Thoracic aorta (tissue), 2 donors: ENCODE measurements around the gene POMGNT1. TPM values are rescaled to one million over a fixed set of nuclear protein-coding genes. Genes with fewer than 3 reads are reported as not detected.

Source experiments
- ATAC-seq: fragments of 150-250 bp; one replicate; pipeline ENCODE4 v1.8.0; 2017; ENCODE audit warnings: low read depth; ENCODE audit not compliant: insufficient number of reproducible peaks, low FRiP score
- DNase-seq: peaks from one replicate; pipeline ENCODE4 v3.0.0-alpha.2; 2020; ENCODE audit warnings: low spot score
- H3K27ac ChIP-seq, 2 donors: fragments of 200-600 bp; sonication (generic); 1 replicate in 1 of 2; 2 replicates in 1 of 2; pipeline ENCODE4 v1.5.1; 2016; ENCODE audit warnings: mild to moderate bottlenecking in 2 of 2, moderate library complexity in 2 of 2
- H3K27me3 ChIP-seq: fragments of 200-600 bp; sonication (generic); replicated peaks from 2 replicates; pipeline ENCODE4 v1.6.0; 2016; ENCODE audit warnings: mild to moderate bottlenecking; ENCODE audit not compliant: insufficient read depth
- H3K36me3 ChIP-seq: fragments of 200-600 bp; sonication (generic); one replicate; pipeline ENCODE4 v1.5.1; 2016
- H3K4me1 ChIP-seq, 2 donors: fragments of 200-600 bp; sonication (generic); 1 replicate in 1 of 2; 2 replicates in 1 of 2; pipeline versions ENCODE4 v1.5.1 to v1.6.0; 2016; ENCODE audit warnings: low read depth in 2 of 2, mild to moderate bottlenecking in 1 of 2; ENCODE audit not compliant: control insufficient read depth in 1 of 2
- H3K4me3 ChIP-seq: fragments of 200-600 bp; sonication (generic); 2 replicates; pipeline ENCODE4 v1.5.1; 2016; ENCODE audit warnings: mild to moderate bottlenecking
- H3K9me3 ChIP-seq: fragments of 200-600 bp; sonication (generic); 2 replicates; pipeline ENCODE4 v1.5.1; 2016
- total RNA-seq, 2 donors: library from RNA; depleted of rRNA; stranded (reverse); fragments of >200 nt; gene quantifications; one replicate each; pipeline versions ENCODE4 v1.1.0 to v1.2.3, GENCODE V29; 2016
- TF ChIP-seq, protein P1 (sequence below): fragments of 200-600 bp; sonication (generic); IDR thresholded peaks from one replicate; pipeline ENCODE4 v1.5.1; 2019; ENCODE audit warnings: antibody characterized with exemption

POMGNT1 gene
- total RNA-seq, 2 donors from 2014 or later = 53.8 to 66.9 TPM

DNA sequence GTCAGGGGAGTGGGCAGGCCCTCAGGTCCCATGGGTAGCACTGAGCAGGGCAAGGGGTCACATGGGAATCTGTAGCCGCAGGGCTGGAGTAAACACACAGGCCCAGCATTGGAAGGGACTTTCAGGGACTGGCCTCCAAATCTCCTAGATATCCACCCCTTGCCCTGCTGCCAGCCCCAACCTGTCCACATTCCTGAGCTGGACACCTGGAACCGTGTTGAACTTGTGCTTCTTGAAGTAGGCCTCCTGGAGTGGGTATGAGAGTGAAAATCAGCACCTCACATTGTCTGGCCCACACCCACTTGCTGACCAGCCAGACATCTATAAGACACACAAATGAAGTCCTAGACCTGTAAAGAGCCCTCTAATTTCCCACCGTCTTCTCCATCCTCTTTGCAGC is 7.7 kb downstream of the POMGNT1 start:
- Histone ChIP-seq H3K4me1 (peaks cover 0 to 4% of the 10 kb centered on the region in 2 donors), H3K27ac (peak overlapping the region in 1 of 2 donors; percentile 60), H3K36me3 (peaks cover 23% of the 10 kb centered on the region), H3K27me3 (no peaks in the 10 kb centered on the region), H3K9me3 (no peaks in the 10 kb centered on the region), H3K4me3 (no peak overlapping the region)
- TF ChIP-seq, protein P1, sequence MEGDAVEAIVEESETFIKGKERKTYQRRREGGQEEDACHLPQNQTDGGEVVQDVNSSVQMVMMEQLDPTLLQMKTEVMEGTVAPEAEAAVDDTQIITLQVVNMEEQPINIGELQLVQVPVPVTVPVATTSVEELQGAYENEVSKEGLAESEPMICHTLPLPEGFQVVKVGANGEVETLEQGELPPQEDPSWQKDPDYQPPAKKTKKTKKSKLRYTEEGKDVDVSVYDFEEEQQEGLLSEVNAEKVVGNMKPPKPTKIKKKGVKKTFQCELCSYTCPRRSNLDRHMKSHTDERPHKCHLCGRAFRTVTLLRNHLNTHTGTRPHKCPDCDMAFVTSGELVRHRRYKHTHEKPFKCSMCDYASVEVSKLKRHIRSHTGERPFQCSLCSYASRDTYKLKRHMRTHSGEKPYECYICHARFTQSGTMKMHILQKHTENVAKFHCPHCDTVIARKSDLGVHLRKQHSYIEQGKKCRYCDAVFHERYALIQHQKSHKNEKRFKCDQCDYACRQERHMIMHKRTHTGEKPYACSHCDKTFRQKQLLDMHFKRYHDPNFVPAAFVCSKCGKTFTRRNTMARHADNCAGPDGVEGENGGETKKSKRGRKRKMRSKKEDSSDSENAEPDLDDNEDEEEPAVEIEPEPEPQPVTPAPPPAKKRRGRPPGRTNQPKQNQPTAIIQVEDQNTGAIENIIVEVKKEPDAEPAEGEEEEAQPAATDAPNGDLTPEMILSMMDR = no peak
- ATAC-seq (no peak), DNase-seq (no peak)

DNA sequence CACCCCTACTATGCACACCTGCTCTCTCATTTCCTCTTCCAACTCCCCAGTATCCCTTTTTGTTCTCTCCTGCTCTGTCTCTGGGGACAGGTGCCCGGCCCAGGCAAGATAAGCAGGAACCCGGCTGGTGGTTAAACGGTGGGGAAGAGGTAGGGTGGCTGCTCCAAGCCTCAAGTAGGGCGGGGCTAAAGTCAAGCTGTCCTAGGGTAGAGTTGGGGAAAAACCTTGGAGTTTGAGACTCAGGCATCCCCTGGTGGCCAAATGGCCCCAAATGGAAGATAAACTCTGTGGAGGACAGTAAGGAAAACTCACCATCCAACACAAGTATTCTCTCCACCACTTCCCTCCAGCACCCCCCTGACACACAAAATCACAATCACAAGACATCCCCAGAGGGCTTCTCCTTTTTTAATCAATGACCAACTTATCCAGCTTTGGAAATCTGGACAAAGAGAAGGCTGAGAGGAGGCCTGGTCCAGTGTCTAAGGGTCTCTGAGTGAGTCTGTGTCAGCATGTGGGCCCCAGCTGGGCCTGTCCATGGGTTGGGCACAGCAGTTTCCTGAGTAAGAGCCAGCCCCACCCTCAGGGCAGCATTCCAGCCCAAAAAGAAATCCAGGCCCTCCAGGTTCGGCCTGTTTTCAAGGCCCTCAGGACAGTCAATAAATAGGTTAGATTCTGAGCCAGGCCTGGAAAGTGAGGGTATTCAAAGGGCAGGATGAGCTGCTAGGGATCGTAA is 9.8 kb downstream of the POMGNT1 start:
- peak overlapping the region in 1 of 2 donors; percentile 42 for H3K27ac ChIP-seq
- peaks cover 21% of the 10 kb centered on the region for H3K36me3 ChIP-seq
- H3K4me1 ChIP-seq = peaks cover 10 to 15% of the 10 kb centered on the region in 2 donors
- no peaks in the 10 kb centered on the region for H3K27me3 ChIP-seq
- ATAC-seq (no peak), DNase-seq (no peak)
- H3K4me3 ChIP-seq = no peak overlapping the region
- H3K9me3 ChIP-seq = no peaks in the 10 kb centered on the region
- TF ChIP-seq, protein P1 = no peak

DNA sequence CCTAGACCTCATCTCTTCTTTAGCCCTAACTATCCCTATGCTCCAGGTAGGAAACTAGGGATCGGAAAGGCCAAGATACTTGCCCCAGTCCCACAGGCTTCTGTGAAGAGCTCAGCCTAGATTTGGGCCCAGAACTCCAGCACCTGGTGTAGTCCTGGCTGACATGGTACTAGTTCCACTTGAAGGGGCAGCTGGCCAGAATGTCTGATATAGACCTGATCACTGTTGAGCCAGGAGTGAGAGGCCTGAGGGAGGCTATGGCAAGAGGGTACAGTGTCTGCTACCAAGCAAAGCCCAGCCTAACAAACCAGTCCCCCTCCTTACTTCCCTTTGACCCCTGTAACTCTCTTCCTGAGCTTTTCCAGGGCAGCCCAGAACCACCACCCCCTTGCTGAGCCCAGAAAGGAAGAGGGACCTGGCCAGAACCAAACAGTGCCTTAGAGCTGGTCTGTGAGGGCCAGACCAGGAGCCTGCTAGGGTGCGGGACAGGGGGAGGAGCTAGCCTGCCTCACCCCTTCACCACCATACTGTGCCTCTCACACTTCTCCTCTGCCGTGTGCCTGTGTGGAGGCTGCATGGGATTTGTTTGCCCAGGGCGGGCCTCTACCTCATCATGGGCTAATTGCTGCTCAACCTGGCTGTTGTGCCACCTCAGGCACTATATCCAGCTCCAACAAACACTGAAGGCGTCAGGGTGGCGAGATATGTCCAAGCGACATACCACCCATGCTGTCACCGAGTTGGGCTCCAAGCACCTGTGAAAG is 10.9 kb downstream of the POMGNT1 start:
- DNase-seq (no peak), ATAC-seq (no peak)
- Histone ChIP-seq H3K27me3 (no peaks in the 10 kb centered on the region), H3K27ac (no peak overlapping the region), H3K36me3 (peaks cover 21% of the 10 kb centered on the region), H3K9me3 (no peaks in the 10 kb centered on the region), H3K4me3 (no peak overlapping the region), H3K4me1 (peaks cover 12 to 24% of the 10 kb centered on the region in 2 donors)
- TF ChIP-seq, protein P1 = no peak

- H3K27ac ChIP-seq = no peak overlapping the region
- no peak overlapping the region for H3K4me3 ChIP-seq
- ATAC-seq = no peak
- peaks cover 9 to 24% of the 10 kb centered on the region in 2 donors for H3K4me1 ChIP-seq
- TF ChIP-seq, protein P1 = no peak
- H3K36me3 ChIP-seq = peaks cover 14% of the 10 kb centered on the region
- H3K9me3 ChIP-seq = no peaks in the 10 kb centered on the region
- H3K27me3 ChIP-seq = no peaks in the 10 kb centered on the region
- DNase-seq = no peak
Observed at GRCh38 chr1:46186076-46186475, 12.2 kb downstream of the POMGNT1 start.

- Histone ChIP-seq H3K4me1 (peaks cover 7 to 24% of the 10 kb centered on the region in 2 donors), H3K27ac (peak overlapping the region; percentile 93 to 97), H3K9me3 (no peaks in the 10 kb centered on the region), H3K4me3 (no peak overlapping the region), H3K27me3 (no peaks in the 10 kb centered on the region), H3K36me3 (peaks cover 6% of the 10 kb centered on the region)
- ATAC-seq = no peak
- no peak for DNase-seq
- TF ChIP-seq, protein P1 = no peak
Observed at GRCh38 chr1:46184920-46185658, 13.1 kb downstream of the POMGNT1 start.
